B cell (primary cell): Measurements from ENCODE around the gene ZSWIM9. TPM values are rescaled to one million over a fixed set of nuclear protein-coding genes. Genes with fewer than 3 reads are reported as not detected.

Source experiments
- ATAC-seq: fragments of 200-7000 bp; cut with Tn5 transposase; one replicate; pipeline ENCODE4 v1.10.0; 2021; ENCODE audit warnings: low read depth, mild to moderate bottlenecking, moderate number of reproducible peaks, moderate library complexity
- CTCF ChIA-PET: fragments of 350-600 bp; sonication (Branson Sonifier 250); formaldehyde crosslinking; loops from one replicate; lab custom pipeline; 2021; ENCODE audit warnings: antibody characterized with exemption, inconsistent platforms; lab: Charles Lee
- POLR2A ChIA-PET: fragments of 350-600 bp; sonication (Branson Sonifier 250); formaldehyde crosslinking; loops from one replicate; lab custom pipeline; 2021; ENCODE audit warnings: antibody characterized with exemption; lab: Charles Lee
- DNase-seq: peaks from one replicate; pipeline ENCODE4 v3.0.0; 2013
- H2AFZ ChIP-seq: 2 replicates; pipeline ENCODE4 v1.6.1; 2012; ENCODE audit warnings: mild to moderate bottlenecking, low read depth, low read length; ENCODE audit not compliant: insufficient read depth, poor library complexity, severe bottlenecking
- H3K27ac ChIP-seq, 2 donors: 1 replicate in 1 of 2; 2 replicates in 1 of 2; pipeline ENCODE4 v1.5.1; 2012 to 2013; ENCODE audit warnings: low read length in 2 of 2, mild to moderate bottlenecking in 2 of 2, moderate library complexity in 1 of 2
- H3K27me3 ChIP-seq, 4 experiments: fragments of 200-600 bp in 1 of 4; sonication (generic) in 1 of 4; replicated peaks in 1 of 4; 1 replicate in 2 of 4; 2 replicates in 2 of 4; pipeline versions ENCODE4 v1.6.1 to v1.7.0; 2013 to 2016; ENCODE audit warnings: low read length in 3 of 4, mild to moderate bottlenecking in 2 of 4, mixed read lengths in 1 of 4, moderate library complexity in 1 of 4; ENCODE audit not compliant: insufficient read depth in 4 of 4, control insufficient read depth in 3 of 4; ENCODE audit errors: control extremely low read depth in 1 of 4
- H3K36me3 ChIP-seq, 2 experiments: replicated peaks in 1 of 2; 1 replicate in 1 of 2; 2 replicates in 1 of 2; pipeline versions ENCODE4 v1.6.1 to v1.7.1; 2013; ENCODE audit warnings: low read length in 1 of 2; ENCODE audit not compliant: insufficient read depth in 2 of 2, control insufficient read depth in 1 of 2; ENCODE audit errors: control extremely low read depth in 1 of 2, extremely low read depth in 1 of 2
- H3K4me1 ChIP-seq, 2 donors: fragments of 200-600 bp in 1 of 2; sonication (generic) in 1 of 2; 1 replicate in 1 of 2; 2 replicates in 1 of 2; pipeline versions ENCODE4 v1.5.1 to v1.6.1; 2013 to 2017; ENCODE audit warnings: low read length in 2 of 2; ENCODE audit not compliant: control insufficient read depth in 2 of 2, insufficient read depth in 2 of 2
- H3K4me2 ChIP-seq: replicated peaks from 2 replicates; pipeline ENCODE3; 2012; ENCODE audit warnings: mild to moderate bottlenecking, low read depth, low read length; ENCODE audit not compliant: poor library complexity, severe bottlenecking
- H3K4me3 ChIP-seq, 5 experiments: fragments of 200-600 bp in 1 of 5; sonication (generic) in 1 of 5; 1 replicate in 3 of 5; 2 replicates in 2 of 5; pipeline versions ENCODE4 v1.5.1 to v1.7.0; 2011 to 2016; ENCODE audit warnings: low read length in 4 of 5, mild to moderate bottlenecking in 4 of 5, low read depth in 2 of 5, control low read depth in 1 of 5, moderate library complexity in 1 of 5; ENCODE audit not compliant: insufficient read depth in 1 of 5; ENCODE audit errors: control extremely low read depth in 1 of 5, extremely low read depth in 1 of 5
- H3K79me2 ChIP-seq: fragments of 200-600 bp; sonication (generic); one replicate; pipeline ENCODE4 v1.6.0; 2016; ENCODE audit warnings: low read length; ENCODE audit not compliant: control insufficient read depth, insufficient read depth
- H3K9ac ChIP-seq: fragments of 200-600 bp; sonication (generic); 2 replicates; pipeline ENCODE4 v1.6.1; 2017; ENCODE audit warnings: mild to moderate bottlenecking, low read length, moderate library complexity
- H3K9me3 ChIP-seq, 3 donors: one replicate each; pipeline versions ENCODE4 v1.6.1 to v1.7.1; 2013; ENCODE audit warnings: low read length in 2 of 3; ENCODE audit not compliant: control insufficient read depth in 2 of 3, insufficient read depth in 1 of 3; ENCODE audit errors: control extremely low read depth in 1 of 3
- H4K20me1 ChIP-seq: 2 replicates; pipeline ENCODE4 v1.6.0; 2012; ENCODE audit warnings: mild to moderate bottlenecking, low read length; ENCODE audit not compliant: insufficient read depth, control insufficient read depth, poor library complexity, severe bottlenecking
- H3K27ac Mint-ChIP-seq: one replicate; pipeline ENCODE4 v1.8.0; 2021; ENCODE audit warnings: mixed read lengths
- H3K27me3 Mint-ChIP-seq: one replicate; pipeline ENCODE4 v1.8.0; 2021; ENCODE audit warnings: mixed read lengths
- H3K4me1 Mint-ChIP-seq: one replicate; pipeline ENCODE4 v1.8.0; 2021; ENCODE audit warnings: mixed read lengths
- H3K4me3 Mint-ChIP-seq: one replicate; pipeline ENCODE4 v1.8.0; 2021; ENCODE audit warnings: mixed read lengths
- H3K9me3 Mint-ChIP-seq: one replicate; pipeline ENCODE4 v1.8.0; 2022; ENCODE audit warnings: mixed read lengths; ENCODE audit not compliant: insufficient read depth
- CTCF ChIP-seq: fragments of 200-600 bp; IDR thresholded peaks from one replicate; pipeline ENCODE4 v1.8.0; 2022; ENCODE audit warnings: antibody characterized with exemption, mild to moderate bottlenecking
- EZH2 ChIP-seq: IDR thresholded peaks from 2 replicates; pipeline ENCODE4 v1.6.1; 2012; ENCODE audit warnings: borderline replicate concordance, low read depth, mild to moderate bottlenecking, moderate library complexity, low read length; ENCODE audit not compliant: insufficient read depth, poor library complexity, severe bottlenecking
- WGBS: methylation state at CpG from one replicate; pipeline ENCODE4 v1.1.5; 2013; ENCODE audit warnings: missing lambda C conversion rate; ENCODE audit not compliant: insufficient coverage; 5-methylcytosine and 5-hydroxymethylcytosine counted together
- intact Hi-C: fragments of 100-400 bp; cut with micrococcal nuclease; formaldehyde crosslinking; loops from one replicate; pipeline ENCODE4 v1.10.0; 2022
- polyA plus RNA-seq: library from polyadenylated mRNA; depleted of rRNA; stranded (reverse); fragments of >200 nt; gene quantifications from 2 replicates; pipeline ENCODE4 v1.2.3, GENCODE V29; 2012
- total RNA-seq, 2 donors: library from RNA; stranded (reverse); fragments of 120-200 nt in 1 of 2; gene quantifications; 1 replicate in 1 of 2; 2 replicates in 1 of 2; pipeline versions ENCODE4 v1.2.3 to v1.2.4, GENCODE V29; 2013 to 2022

The ZSWIM9 gene
- total and polyA plus RNA-seq, 2 donors (not counting 1 experiment from before 2014, with no cell fraction given), result 1.7 to 15.7 TPM

GRCh38 chr19:48170817-48171347 lies 402 bp downstream of the ZSWIM9 start:
- WGBS, result 2% methylated on average over 21 of the region's 21 CpGs
- peak overlapping the region; percentile 96 for H3K4me3 Mint-ChIP-seq
- H2AFZ ChIP-seq, result peak overlapping the region; percentile 96
- no peak overlapping the region for H3K27ac ChIP-seq
- peaks cover 46% of the 10 kb centered on the region for H3K79me2 ChIP-seq
- H4K20me1 ChIP-seq, result peaks cover 6% of the 10 kb centered on the region
- H3K4me3 ChIP-seq, result peak overlapping the region; percentile 41 to 99 (median 90)
- H3K36me3 ChIP-seq, result peaks cover 3 to 16% of the 10 kb centered on the region in 2 experiments
- H3K27me3 Mint-ChIP-seq, result no peaks in the 10 kb centered on the region
- H3K4me1 ChIP-seq, result peaks cover 10 to 15% of the 10 kb centered on the region in 2 donors
- intact Hi-C loops, result loop anchor here (1.0 to 5.0 kb wide), 6 partner anchors 32 to 453 kb away; partner anchors contain the start of genes CARD8, RPL18 and SPHK2
- no peak for TF ChIP-seq EZH2
- no peak for TF ChIP-seq CTCF
- POLR2A ChIA-PET, result interaction anchor here (1.3 to 2.2 kb wide), 3 partner anchors 33 to 85 kb away, joined by 3 to 17 read pairs (median 10); partner anchors contain the start of gene CARD8
- CTCF ChIA-PET, result interaction anchor here (0.6 to 1.3 kb wide), 9 partner anchors 9 to 151 kb away, joined by 3 to 6 read pairs (median 3); a partner anchor contains a TSS
- H3K9ac ChIP-seq, result peak overlapping the region; percentile 81
- no peaks in the 10 kb centered on the region for H3K9me3 Mint-ChIP-seq
- H3K27me3 ChIP-seq, result no peaks in the 10 kb centered on the region
- no peaks in the 10 kb centered on the region for H3K9me3 ChIP-seq
- no peak for DNase-seq
- H3K4me1 Mint-ChIP-seq, result peaks cover 25% of the 10 kb centered on the region
- peak overlapping the region; percentile 80 for H3K4me2 ChIP-seq
- H3K27ac Mint-ChIP-seq, result peak overlapping the region; percentile 98
- ATAC-seq, result no peak

GRCh38 chr19:48171710-48172109 lies 1.2 kb downstream of the ZSWIM9 start:
- POLR2A ChIA-PET, result interaction anchor here (0.6 kb wide), 1 partner anchor 61 kb away, joined by 4 read pairs; no protein-coding TSS in a partner anchor
- CTCF ChIA-PET, result interaction anchor here (0.8 to 1.3 kb wide), 7 partner anchors 8 to 89 kb away, joined by 3 to 4 read pairs (median 3); no protein-coding TSS in a partner anchor
- ATAC-seq (no peak), DNase-seq (peak; percentile 22)
- Histone ChIP-seq H3K27ac (no peak overlapping the region), H2AFZ (no peak overlapping the region), H3K4me1 (peaks cover 10 to 15% of the 10 kb centered on the region in 2 donors), H3K36me3 (peaks cover 3 to 15% of the 10 kb centered on the region in 2 experiments), H3K4me2 (peak overlapping the region; percentile 80), H3K4me3 (no peak overlapping the region), H3K9me3 (no peaks in the 10 kb centered on the region), H3K27me3 (no peaks in the 10 kb centered on the region), H4K20me1 (peaks cover 6% of the 10 kb centered on the region), H3K79me2 (peaks cover 39% of the 10 kb centered on the region), H3K9ac (no peak overlapping the region)
- 99% methylated on average over 36 of the region's 37 CpGs for WGBS
- Mint-ChIP-seq H3K27ac (no peak overlapping the region), H3K9me3 (no peaks in the 10 kb centered on the region), H3K4me1 (peaks cover 25% of the 10 kb centered on the region), H3K4me3 (peak overlapping the region; percentile 96), H3K27me3 (no peaks in the 10 kb centered on the region)
- TF ChIP-seq EZH2, result no peak
- TF ChIP-seq CTCF, result no peak
- intact Hi-C loops, result loop anchor here (5.0 kb wide), 1 partner anchor 161 kb away; no protein-coding TSS in a partner anchor
